ENCODE measurements around the gene SREBF2.

The SREBF2 gene

GRCh38 chr22:41832553-41833368, at the start of gene SREBF2:
Gene SREBF2, plus strand, starts transcription at chr22:41833105. Its CDS starts 166 bp downstream, at chr22:41833271.
- peak; percentile 99 for DNase-seq (ENCODE audit: low read depth)

DNA sequence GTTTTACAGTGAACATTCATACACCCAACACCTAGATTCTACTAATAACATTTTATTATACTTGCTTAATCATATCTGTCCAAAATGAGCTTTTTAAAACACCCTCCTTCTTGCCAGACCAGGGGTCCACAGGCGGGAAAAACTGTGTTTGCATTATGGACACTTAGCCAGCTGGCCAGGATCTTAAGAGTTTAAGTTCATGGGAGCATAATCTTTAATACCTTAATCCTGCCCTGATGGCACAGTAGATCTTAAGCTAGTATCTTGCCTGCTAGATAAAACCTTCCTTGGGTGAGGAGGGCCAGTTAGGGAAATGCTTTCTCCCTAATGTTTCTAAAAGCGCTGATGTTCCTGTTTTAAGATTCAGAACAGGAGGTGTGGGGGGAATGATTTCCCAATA, 45.6 kb upstream of the SREBF2 start:
- DNase-seq (ENCODE audit: low read depth) = no peak

DNA sequence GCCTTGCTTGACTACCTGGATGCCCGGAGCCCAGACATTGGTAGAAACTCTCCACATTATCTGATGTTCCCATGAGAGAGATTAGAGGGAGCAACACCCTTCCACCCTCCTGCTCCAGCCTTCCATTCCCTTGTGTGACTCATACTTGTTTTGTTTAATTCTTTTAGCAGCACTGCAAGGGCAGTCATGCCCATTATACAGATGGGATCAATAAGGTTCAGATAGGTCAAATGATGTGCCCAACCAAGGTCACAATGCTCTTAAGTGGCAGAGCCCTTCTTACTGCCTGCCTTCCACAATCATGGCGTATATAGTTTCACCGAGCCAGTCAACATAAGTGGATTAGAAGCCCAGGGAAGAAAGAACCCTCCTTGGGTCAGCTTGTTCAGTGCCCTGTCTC, 39.0 kb upstream of the SREBF2 start:
- DNase-seq (ENCODE audit: low read depth) = no peak

DNA sequence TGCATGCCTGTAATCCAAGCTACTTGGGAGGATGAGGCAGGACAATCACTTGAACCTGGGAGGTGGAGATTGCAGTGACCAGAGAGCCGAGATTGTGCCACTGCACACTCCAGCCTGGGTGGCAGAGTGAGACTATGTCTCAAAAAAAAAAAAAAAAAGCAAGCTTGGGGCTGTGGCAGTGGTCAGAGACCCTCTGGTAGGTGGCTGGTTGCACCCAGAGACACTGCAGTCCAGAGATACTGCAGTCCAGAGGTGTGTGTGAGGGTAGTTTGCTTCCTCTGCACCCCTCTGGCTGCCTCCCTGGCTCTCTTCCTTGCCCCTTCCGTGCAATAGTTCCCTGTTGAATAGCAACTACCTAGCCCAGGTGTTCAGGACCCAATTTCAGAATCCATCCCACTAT, 34.2 kb upstream of the SREBF2 start:
- DNase-seq (ENCODE audit: low read depth) = no peak

DNA sequence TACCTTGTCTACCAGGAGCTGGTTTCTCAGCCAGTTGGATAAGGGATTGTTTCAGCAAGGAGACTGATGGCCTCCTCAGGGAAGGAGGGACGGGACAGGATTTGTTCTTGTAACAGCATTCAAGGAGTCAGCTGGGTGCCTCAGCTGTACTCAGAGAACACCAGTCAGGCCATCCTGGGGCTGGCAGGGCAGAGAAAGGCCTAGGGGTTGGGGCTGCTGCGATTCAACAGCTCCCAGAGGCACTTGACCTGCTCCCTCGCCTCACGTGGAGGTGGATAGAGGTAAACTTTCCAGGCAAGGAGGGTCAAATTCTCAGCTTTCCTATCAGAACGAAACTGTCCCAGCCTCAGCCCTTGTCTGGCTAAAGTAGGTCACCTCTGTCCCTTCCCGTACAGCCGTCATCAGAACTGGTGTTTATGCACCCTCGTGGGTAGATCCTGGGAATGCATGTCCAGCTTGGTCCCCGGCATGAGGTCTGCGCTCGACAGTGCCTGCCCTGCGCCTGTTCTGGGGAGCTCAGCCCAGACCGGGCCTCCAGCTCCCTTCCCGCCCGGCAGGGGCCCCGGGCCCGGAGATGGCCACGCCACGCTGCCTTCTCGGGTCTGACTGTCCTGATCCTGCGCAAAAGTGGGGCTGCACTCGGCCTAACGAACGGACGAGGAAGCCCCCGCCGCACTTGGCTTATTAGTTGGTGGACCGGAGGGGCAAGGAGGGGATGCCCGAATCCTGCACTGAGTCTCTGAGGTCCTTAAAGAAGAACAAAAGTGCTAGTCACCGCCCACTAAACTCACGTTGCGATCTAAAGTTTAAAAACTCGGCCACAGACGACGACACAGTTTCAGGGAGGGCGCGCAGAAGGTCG, 33.2 kb upstream of the SREBF2 start:
- DNase-seq (ENCODE audit: low read depth) = no peak

DNA sequence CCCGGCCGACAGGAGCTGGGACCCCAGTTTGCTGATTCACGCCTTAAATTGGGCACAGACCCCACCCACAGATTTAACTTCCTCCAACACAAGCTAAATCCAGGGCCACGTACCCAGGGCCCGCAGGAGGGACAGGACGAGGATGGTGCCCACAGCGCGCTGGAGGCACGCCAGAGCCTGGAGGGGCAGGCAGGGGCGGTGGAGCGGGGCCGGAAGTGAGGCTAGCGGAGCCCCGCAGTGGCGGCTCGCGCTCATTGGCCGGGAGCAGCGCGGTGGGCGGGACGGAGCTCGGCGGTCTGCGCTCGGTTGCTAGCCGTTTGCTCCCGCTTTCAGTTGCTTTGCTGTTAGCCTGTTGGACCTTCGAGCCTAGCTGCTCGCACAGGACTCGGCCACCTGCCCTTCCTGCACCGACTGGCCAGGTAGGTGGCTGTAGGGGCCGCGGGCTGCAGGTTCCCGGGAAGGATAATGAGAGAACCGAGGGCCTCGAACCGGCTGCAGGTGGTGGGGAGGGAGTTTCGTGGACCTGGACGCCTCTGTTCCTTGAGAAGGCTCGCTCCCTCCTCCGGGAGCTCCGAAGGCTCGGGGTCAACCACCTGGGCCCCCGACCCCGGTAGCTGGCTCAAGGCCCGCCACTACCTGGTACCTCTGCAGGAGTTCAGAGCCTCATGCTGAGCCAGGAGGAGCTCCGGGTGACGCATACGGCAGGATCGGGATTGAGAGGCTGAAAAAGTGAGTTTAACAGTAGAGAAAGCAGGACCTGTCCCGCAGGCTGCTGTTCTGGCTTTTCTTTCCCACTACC, 32.4 kb upstream of the SREBF2 start, which contains the start of gene CCDC134:
CCDC134 (plus strand) TSS at position 332 of the 799 bp plus-strand sequence. CDS start 8,212 bp downstream, outside the sequence.
- peak; percentile 85 for DNase-seq (ENCODE audit: low read depth)

GRCh38 chr22:41801147-41801819, 31.6 kb upstream of the SREBF2 start:
- DNase-seq (ENCODE audit: low read depth) = no peak

DNA sequence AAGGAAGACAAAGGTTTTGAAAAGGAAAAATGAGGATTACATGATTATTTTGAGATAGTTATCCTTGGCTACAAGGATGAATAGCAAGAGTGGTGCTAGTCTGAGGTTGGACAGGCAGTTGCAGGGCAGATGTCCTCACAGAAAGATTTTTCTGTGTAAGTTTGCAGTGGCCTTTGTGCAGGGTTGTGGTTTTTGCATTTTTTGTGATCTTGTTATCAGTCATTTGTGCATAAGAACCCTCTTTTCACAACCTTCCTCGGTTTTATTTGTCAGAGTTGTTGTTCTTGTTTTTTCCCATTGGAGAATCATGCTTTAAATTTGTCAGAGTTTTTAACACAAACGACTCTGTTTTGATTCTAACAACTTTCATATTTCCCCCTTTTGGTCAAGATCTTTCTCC, 31.0 kb upstream of the SREBF2 start:
- no peak for DNase-seq (ENCODE audit: low read depth)

GRCh38 chr22:41805639-41806038, 27.3 kb upstream of the SREBF2 start:
- no peak for DNase-seq (ENCODE audit: low read depth)

GRCh38 chr22:41808400-41808799, 24.5 kb upstream of the SREBF2 start:
- no peak for DNase-seq (ENCODE audit: low read depth)

- no peak for DNase-seq (ENCODE audit: low read depth)
Observed at GRCh38 chr22:41810022-41810421, 22.9 kb upstream of the SREBF2 start.

DNA sequence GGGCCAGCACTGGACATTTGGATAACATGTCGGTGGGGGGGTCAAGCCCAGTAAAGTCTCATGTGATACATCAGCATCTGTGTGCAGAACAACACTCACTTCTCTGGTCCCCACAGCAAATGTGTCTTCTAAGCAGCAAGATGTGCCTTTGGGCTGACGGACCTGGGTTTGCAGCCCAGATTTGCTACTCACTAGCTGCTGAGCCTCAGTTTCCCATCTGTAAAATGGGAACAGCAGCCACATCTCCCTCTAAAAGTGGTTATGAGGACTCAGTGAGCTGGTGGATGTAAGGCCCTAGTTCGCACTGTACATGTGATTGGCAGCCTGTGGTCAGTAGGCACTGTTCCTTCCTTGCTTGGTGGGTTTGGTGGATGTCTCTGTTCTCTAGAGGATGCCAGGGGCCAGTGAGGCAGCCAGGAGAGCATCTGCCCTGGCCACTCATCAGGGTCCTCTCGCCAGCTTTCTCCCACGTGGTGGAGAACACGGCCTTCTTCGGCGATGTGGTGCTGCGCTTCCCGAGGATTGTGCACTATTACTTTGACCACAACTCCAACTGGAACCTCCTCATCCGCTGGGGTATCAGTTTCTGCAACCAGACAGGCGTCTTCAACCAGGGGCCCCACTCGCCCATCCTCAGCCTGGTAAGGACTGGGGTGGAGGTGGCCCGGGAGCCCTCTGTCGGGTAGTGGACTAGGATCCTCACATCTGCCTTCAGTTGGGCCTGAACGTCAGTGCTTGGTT, 19.9 kb upstream of the SREBF2 start:
- DNase-seq (ENCODE audit: low read depth) = no peak

- DNase-seq (ENCODE audit: low read depth) = no peak
Observed at GRCh38 chr22:41813726-41814410, 19.0 kb upstream of the SREBF2 start.

GRCh38 chr22:41815716-41816115, 17.2 kb upstream of the SREBF2 start:
- DNase-seq (ENCODE audit: low read depth) = no peak

DNA sequence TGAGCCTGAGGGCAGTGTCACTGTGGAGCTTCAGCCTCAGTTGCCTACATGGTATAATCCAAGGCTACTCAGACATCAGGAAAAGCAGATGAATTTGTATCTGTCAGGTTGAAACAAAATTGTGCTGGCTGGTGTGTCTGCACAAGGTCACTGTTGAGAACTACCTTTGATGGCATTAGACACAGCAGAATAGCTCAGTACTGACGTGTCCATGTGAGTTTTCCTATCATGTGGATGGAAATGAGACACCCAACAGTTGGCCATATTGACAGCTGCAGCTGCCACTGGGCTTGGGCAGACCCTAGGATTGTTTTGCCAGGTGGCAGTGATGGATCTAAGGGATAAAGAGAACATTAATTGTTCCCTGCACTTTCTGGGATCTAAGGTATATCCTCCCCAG, 16.7 kb upstream of the SREBF2 start:
- DNase-seq (ENCODE audit: low read depth) = no peak

DNA sequence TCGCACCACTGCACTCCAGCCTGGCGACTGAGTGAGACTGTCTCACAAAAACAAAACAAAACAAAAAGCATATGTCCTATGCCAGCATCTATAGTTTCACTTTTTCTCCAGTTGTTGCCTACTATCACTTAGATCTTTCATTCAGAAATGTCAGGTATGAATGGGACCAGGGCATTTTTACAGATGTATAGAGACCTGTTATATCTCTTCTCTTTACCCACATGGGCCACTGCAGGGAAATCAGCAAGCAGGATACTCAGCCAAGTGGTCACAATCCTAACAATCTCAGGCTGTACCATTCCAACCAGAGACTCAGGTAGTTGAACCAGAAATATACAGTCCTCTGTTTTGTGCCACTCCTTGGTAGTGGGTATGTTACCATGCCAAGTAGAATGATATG, 16.0 kb upstream of the SREBF2 start:
- DNase-seq (ENCODE audit: low read depth) = no peak

- DNase-seq (ENCODE audit: low read depth) = no peak
Observed at GRCh38 chr22:41818011-41818410, 14.9 kb upstream of the SREBF2 start.

- no peak for DNase-seq (ENCODE audit: low read depth)
Observed at GRCh38 chr22:41818596-41818995, 14.3 kb upstream of the SREBF2 start.

GRCh38 chr22:41819257-41819656, 13.6 kb upstream of the SREBF2 start:
- no peak for DNase-seq (ENCODE audit: low read depth)

GRCh38 chr22:41820447-41820846, 12.5 kb upstream of the SREBF2 start:
- no peak for DNase-seq (ENCODE audit: low read depth)
